ENCODE measurements around the gene TMEM147.

DNA sequence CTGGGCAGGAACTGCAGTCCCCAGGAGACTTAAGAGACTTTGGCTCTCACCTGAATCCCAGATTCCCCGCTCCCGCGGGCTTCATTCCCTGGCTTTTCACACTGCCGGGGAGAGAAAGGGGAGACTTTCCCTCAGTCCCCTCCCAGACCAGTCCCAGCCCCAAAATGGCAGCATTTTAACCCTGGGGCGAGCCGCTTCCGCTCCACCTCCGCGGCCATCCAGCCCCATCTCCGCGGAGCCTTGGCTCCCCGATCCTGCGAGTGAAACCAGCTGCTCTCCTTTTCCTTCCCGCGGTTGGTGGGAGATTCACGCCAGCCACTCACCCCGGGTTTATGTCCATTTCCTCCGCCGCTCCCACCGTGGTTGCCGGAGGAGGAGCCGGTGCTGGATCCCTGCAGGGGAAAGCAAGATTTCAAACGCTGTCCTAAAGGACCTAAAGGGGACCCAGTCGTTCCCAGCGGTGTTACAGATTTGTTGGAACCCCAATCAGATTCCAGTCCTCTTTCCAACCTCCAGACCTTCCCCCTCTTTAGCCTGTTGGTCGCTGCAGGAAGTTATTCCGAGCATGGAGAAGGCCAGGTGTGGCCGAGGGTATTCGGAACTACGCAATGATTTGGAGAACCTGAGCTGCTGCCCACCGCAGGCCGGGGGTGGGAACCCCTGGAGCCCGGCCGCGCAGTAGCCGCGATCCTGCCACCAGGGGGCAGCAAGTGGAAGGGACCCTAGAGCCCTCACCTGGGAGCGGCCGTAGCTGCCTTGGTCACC lies 35.4 kb upstream of the TMEM147 start:
- peak; percentile 60; the same call in 1 of the 2 replicates for TF ChIP-seq ZNF416 (tag by site-specific recombination; IDR thresholded peaks at IDR 0.05)
- TF ChIP-seq, protein P1, sequence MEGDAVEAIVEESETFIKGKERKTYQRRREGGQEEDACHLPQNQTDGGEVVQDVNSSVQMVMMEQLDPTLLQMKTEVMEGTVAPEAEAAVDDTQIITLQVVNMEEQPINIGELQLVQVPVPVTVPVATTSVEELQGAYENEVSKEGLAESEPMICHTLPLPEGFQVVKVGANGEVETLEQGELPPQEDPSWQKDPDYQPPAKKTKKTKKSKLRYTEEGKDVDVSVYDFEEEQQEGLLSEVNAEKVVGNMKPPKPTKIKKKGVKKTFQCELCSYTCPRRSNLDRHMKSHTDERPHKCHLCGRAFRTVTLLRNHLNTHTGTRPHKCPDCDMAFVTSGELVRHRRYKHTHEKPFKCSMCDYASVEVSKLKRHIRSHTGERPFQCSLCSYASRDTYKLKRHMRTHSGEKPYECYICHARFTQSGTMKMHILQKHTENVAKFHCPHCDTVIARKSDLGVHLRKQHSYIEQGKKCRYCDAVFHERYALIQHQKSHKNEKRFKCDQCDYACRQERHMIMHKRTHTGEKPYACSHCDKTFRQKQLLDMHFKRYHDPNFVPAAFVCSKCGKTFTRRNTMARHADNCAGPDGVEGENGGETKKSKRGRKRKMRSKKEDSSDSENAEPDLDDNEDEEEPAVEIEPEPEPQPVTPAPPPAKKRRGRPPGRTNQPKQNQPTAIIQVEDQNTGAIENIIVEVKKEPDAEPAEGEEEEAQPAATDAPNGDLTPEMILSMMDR (tag by site-specific recombination; IDR thresholded peaks at IDR 0.05), result peak; percentile 100
- no peak for TF ChIP-seq ZNF510 (tag by site-specific recombination; IDR thresholded peaks at IDR 0.05; ENCODE audit: insufficient replicate concordance)
- peak; percentile 98 for TF ChIP-seq ZBTB7A (tag by site-specific recombination; IDR thresholded peaks at IDR 0.05; ENCODE audit: low read depth)
- TF ChIP-seq, protein P2, sequence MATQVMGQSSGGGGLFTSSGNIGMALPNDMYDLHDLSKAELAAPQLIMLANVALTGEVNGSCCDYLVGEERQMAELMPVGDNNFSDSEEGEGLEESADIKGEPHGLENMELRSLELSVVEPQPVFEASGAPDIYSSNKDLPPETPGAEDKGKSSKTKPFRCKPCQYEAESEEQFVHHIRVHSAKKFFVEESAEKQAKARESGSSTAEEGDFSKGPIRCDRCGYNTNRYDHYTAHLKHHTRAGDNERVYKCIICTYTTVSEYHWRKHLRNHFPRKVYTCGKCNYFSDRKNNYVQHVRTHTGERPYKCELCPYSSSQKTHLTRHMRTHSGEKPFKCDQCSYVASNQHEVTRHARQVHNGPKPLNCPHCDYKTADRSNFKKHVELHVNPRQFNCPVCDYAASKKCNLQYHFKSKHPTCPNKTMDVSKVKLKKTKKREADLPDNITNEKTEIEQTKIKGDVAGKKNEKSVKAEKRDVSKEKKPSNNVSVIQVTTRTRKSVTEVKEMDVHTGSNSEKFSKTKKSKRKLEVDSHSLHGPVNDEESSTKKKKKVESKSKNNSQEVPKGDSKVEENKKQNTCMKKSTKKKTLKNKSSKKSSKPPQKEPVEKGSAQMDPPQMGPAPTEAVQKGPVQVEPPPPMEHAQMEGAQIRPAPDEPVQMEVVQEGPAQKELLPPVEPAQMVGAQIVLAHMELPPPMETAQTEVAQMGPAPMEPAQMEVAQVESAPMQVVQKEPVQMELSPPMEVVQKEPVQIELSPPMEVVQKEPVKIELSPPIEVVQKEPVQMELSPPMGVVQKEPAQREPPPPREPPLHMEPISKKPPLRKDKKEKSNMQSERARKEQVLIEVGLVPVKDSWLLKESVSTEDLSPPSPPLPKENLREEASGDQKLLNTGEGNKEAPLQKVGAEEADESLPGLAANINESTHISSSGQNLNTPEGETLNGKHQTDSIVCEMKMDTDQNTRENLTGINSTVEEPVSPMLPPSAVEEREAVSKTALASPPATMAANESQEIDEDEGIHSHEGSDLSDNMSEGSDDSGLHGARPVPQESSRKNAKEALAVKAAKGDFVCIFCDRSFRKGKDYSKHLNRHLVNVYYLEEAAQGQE (tag by site-specific recombination; IDR thresholded peaks at IDR 0.05), result peak; percentile 77
- 0 out of 2 replicates have a peak, but pooled peaks have one; percentile 8 for TF ChIP-seq ZNF792 (tag by site-specific recombination; IDR thresholded peaks at IDR 0.05)
- TF ChIP-seq ZNF561 (tag by site-specific recombination; IDR thresholded peaks at IDR 0.05; ENCODE audit: borderline replicate concordance), result peak; percentile 96
- TF ChIP-seq ZNF175 (tag by site-specific recombination; IDR thresholded peaks at IDR 0.05), result no peak
- TF ChIP-seq ZNF184 (tag by site-specific recombination; IDR thresholded peaks at IDR 0.05), result no peak
- TF ChIP-seq, protein P3, sequence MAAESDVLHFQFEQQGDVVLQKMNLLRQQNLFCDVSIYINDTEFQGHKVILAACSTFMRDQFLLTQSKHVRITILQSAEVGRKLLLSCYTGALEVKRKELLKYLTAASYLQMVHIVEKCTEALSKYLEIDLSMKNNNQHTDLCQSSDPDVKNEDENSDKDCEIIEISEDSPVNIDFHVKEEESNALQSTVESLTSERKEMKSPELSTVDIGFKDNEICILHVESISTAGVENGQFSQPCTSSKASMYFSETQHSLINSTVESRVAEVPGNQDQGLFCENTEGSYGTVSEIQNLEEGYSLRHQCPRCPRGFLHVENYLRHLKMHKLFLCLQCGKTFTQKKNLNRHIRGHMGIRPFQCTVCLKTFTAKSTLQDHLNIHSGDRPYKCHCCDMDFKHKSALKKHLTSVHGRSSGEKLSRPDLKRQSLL (tag by site-specific recombination; IDR thresholded peaks at IDR 0.05), result peak; percentile 88
- TF ChIP-seq ZNF433 (tag by site-specific recombination; IDR thresholded peaks at IDR 0.05; ENCODE audit: low read depth), result peak; percentile 6; the same call in 1 of the 2 replicates

Data from HEK293 (cell line).